ENCODE data around the gene NCKAP1.

DNA sequence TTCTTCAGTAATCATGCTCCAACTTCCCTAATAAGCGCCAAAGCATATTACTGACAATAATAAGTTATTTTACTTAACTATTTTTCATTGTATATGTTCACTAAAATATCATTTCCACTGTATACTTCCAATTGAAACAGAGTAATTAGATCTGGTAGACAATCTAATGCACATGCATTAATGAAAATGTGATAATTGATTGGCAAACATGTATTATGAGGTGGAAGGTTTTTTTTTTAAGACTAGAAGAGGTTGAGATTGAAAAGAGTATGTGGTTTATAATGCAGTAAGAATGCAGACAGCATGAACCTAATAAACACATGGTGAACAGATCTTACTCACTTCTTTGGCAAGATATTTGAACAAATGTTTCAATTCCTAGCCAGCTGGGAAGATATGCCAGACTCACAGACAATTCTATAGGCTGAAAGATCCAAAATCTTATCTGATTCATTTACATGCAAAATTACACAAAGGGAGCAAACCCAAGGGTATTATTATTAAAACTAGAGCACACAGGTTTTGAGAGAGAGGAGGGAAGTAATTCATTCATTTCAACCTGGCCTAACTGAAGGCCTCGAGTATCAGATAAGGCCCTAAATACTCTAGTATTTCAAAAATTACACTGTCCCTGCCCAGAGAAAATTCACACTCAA is 2.8 kb downstream of the NCKAP1 start:
- TF ChIP-seq, protein P1, sequence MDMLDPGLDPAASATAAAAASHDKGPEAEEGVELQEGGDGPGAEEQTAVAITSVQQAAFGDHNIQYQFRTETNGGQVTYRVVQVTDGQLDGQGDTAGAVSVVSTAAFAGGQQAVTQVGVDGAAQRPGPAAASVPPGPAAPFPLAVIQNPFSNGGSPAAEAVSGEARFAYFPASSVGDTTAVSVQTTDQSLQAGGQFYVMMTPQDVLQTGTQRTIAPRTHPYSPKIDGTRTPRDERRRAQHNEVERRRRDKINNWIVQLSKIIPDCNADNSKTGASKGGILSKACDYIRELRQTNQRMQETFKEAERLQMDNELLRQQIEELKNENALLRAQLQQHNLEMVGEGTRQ (CRISPR knock-in tag; IDR thresholded peaks at IDR 0.05), result no peak
- TF ChIP-seq ELF4 (CRISPR knock-in tag; IDR thresholded peaks at IDR 0.05; ENCODE audit: low read depth) (no peak), GABPB1 (CRISPR knock-in tag; IDR thresholded peaks at IDR 0.05) (no peak), ZNF423 (CRISPR knock-in tag; IDR thresholded peaks at IDR 0.05) (no peak), ETV6 (CRISPR knock-in tag; IDR thresholded peaks at IDR 0.05) (no peak), ATF1 (CRISPR knock-in tag; IDR thresholded peaks at IDR 0.05) (no peak), HMGA2 (CRISPR knock-in tag; IDR thresholded peaks at IDR 0.05) (no peak), TEAD4 (CRISPR knock-in tag; IDR thresholded peaks at IDR 0.05) (no peak), ESRRA (CRISPR knock-in tag; IDR thresholded peaks at IDR 0.05; ENCODE audit: borderline replicate concordance) (no peak), JUN (CRISPR knock-in tag; IDR thresholded peaks at IDR 0.05) (no peak), TP53 (CRISPR knock-in tag; IDR thresholded peaks at IDR 0.05) (no peak)
- TF ChIP-seq, protein P2, sequence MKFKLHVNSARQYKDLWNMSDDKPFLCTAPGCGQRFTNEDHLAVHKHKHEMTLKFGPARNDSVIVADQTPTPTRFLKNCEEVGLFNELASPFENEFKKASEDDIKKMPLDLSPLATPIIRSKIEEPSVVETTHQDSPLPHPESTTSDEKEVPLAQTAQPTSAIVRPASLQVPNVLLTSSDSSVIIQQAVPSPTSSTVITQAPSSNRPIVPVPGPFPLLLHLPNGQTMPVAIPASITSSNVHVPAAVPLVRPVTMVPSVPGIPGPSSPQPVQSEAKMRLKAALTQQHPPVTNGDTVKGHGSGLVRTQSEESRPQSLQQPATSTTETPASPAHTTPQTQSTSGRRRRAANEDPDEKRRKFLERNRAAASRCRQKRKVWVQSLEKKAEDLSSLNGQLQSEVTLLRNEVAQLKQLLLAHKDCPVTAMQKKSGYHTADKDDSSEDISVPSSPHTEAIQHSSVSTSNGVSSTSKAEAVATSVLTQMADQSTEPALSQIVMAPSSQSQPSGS (CRISPR knock-in tag; IDR thresholded peaks at IDR 0.05; ENCODE audit: borderline replicate concordance, low read depth), result no peak
- TF ChIP-seq, protein P3, sequence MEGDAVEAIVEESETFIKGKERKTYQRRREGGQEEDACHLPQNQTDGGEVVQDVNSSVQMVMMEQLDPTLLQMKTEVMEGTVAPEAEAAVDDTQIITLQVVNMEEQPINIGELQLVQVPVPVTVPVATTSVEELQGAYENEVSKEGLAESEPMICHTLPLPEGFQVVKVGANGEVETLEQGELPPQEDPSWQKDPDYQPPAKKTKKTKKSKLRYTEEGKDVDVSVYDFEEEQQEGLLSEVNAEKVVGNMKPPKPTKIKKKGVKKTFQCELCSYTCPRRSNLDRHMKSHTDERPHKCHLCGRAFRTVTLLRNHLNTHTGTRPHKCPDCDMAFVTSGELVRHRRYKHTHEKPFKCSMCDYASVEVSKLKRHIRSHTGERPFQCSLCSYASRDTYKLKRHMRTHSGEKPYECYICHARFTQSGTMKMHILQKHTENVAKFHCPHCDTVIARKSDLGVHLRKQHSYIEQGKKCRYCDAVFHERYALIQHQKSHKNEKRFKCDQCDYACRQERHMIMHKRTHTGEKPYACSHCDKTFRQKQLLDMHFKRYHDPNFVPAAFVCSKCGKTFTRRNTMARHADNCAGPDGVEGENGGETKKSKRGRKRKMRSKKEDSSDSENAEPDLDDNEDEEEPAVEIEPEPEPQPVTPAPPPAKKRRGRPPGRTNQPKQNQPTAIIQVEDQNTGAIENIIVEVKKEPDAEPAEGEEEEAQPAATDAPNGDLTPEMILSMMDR (IDR thresholded peaks at IDR 0.05), result no peak

All from WTC11 (cell line).